HEK293T (cell line): ENCODE measurements around the gene THEM4.
"Not testable (repeated sequence)": the region's sequence is repeated elsewhere in the genome, so short reads cannot be mapped to it uniquely, and the experiment has no call there.

ENCODE experiments used
- HDGF ChIP-seq: fragments of 450-650 bp; IDR thresholded peaks from 2 replicates; pipeline ENCODE4 v1.6.1; 2017; ENCODE audit warnings: antibody characterized with exemption, borderline replicate concordance
- L3MBTL2 ChIP-seq: fragments of 450-650 bp; conservative IDR thresholded peaks from 2 replicates; pipeline ENCODE4 v1.6.1; 2016; ENCODE audit warnings: mild to moderate bottlenecking

DNA sequence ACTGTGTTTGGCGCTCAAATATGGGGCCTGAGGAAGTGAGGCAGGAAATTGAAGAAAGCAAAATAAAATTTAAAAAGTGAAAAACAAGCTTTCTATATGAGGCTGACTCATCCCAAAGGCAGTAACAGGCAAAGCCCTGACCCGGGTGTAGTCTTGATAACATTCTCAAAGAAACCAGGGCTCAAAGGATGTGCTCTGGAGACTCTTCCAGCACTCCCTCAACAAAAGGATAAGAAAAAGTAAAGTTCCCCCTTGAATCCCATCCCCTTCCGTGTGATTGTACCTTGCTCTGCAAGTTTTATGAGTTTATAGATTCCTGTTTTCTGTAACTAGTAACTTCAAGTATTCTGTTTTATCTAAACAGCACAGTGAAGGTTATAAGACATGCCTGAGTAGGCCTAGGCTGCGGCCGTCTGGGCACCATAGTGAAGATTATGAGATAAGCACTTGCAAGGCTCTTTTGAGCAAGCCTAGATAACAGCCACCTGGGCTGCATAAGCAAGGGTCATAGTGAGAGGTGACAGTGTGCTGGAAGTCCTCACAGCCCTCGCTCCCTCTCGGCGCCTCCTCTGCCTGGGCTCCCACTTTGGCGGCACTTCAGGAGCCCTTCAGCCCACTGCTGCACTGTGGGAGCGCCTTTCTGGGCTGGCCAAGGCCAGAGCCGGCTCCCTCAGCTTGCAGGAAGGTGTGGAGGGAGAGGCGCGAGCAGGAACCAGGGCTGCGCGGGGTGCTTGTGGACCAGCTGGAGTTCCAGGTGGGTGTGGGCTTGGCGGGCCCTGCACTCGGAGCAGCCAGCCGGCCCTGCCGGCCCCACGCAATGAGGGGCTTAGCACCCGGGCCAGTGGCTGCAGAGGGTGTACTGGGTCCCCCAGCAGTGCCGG is 3.6 kb downstream of the THEM4 start:
- not testable (repeated sequence) for TF ChIP-seq HDGF, L3MBTL2
